Measurements from ENCODE around the gene DNAH6. TPM values are rescaled to one million over a fixed set of nuclear protein-coding genes. Genes with fewer than 3 reads are reported as not detected.
"Not testable (repeated sequence)": the region's sequence is repeated elsewhere in the genome, so short reads cannot be mapped to it uniquely, and the experiment has no call there.

Gene DNAH6
- total RNA-seq, 1 experiment from 2014 or later = not detected

GRCh38 chr2:84735389-84735788 is 219.1 kb downstream of the DNAH6 start:
- DNase-seq (ENCODE audit: low read depth) = no peak

- peak; percentile 42 for DNase-seq (ENCODE audit: low read depth)
Measured at GRCh38 chr2:84741182-84741822, 225.0 kb downstream of the DNAH6 start.

- no peak for DNase-seq (ENCODE audit: low read depth)
Measured at GRCh38 chr2:84748341-84748740, 232.0 kb downstream of the DNAH6 start.

- no peak for DNase-seq (ENCODE audit: low read depth)
Measured at GRCh38 chr2:84749442-84749841, 233.1 kb downstream of the DNAH6 start.

DNA sequence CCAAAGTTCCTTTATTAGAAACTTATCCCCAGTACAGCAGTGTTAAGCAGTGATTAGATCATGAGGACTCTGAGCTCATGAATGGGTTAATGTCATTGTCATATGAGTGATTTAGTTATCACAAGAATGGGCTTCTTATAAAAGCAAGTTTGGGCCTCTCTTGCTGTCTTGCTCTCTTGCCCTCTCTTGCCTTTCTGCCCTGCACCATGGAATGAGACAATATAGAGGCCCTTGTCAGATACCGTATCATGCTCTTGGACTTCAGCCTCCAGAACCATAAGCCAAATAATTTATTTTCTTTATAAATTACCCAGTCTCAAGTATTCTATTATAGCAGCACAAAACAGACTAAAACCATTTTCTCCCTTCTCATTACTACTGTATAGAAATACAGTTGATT is 238.8 kb downstream of the DNAH6 start:
- DNase-seq (ENCODE audit: low read depth) = no peak

DNA sequence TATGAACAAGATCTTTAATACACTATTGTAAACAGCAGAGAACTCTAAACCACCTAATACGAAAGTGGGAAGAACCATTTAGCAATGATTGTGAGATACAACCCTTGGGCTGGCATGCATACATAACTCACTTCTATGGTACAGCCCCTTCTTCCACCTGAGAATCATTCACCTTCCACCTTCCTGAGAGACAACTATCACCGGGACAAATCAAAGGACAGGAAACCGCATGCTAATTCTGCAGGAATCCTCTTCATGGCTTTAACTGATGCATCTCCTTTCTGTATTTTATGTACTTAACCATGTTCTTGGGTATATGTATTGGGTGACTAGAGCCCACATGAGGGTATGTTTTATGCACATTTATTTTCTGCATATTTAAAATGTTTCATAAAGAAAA is 241.3 kb downstream of the DNAH6 start:
- DNase-seq (ENCODE audit: low read depth) = no peak

GRCh38 chr2:84766791-84767190 is 250.5 kb downstream of the DNAH6 start:
- DNase-seq (ENCODE audit: low read depth) = no peak

DNA sequence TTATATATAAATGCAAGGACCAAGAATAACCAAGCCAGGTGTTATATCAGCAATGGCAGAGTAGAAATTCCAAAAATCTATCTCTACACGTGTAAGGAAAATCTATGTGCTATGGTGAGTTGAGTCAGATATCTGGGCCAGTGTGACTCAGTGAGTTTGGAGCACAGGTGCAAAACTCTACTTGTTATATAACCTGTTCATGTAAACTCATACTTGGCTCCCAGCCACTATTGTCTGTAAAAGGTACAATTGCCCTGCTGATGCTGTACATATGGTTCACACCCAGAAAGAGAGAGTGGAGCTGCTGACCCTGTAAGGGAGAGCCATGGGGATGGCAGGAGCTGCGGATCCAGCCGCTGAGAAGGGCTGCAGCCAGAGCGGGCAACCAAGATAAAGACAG is 252.5 kb downstream of the DNAH6 start:
- no peak for DNase-seq (ENCODE audit: low read depth)

GRCh38 chr2:84770280-84770679 is 254.0 kb downstream of the DNAH6 start:
- DNase-seq (ENCODE audit: low read depth) = no peak

- no peak for DNase-seq (ENCODE audit: low read depth)
Measured at GRCh38 chr2:84771251-84771650, 255.0 kb downstream of the DNAH6 start.

DNA sequence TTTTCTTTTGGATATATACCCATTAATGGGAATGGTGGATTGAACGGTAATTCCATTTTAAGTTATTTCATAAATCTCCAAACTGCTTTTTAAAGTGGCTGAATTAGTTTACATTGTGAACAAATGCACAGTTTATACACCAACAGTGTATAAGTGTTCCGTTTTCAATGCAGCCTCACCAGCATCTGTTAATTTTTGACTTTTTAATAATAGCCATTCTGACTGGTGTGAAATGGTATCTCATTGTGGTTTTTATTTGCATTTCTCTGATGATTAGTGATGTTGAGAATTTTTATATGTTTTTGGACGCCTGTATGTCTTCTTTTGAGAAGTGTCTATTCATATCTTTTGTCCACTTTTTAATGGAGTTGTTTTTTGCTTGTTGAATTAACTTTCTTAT is 257.3 kb downstream of the DNAH6 start:
- DNase-seq (ENCODE audit: low read depth) = not testable (repeated sequence)

DNA sequence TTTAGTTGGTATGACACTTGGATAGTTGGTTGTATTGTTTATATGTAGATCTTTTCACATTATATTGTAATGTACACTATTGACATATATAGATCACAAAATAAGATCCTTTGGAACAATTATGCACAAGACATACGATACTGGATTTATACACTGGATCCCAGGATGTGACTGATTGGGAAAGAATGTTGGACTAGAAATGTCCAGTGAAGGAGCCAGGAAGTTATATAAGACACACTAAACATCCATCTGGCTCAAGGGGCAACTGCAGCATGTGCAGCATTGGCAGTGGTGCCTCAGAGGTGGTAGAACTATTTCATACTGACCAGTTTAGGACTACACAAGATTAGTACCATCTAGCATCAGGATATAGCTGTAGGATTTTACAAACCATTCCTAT is 259.7 kb downstream of the DNAH6 start:
- DNase-seq (ENCODE audit: low read depth) = peak; percentile 19

DNA sequence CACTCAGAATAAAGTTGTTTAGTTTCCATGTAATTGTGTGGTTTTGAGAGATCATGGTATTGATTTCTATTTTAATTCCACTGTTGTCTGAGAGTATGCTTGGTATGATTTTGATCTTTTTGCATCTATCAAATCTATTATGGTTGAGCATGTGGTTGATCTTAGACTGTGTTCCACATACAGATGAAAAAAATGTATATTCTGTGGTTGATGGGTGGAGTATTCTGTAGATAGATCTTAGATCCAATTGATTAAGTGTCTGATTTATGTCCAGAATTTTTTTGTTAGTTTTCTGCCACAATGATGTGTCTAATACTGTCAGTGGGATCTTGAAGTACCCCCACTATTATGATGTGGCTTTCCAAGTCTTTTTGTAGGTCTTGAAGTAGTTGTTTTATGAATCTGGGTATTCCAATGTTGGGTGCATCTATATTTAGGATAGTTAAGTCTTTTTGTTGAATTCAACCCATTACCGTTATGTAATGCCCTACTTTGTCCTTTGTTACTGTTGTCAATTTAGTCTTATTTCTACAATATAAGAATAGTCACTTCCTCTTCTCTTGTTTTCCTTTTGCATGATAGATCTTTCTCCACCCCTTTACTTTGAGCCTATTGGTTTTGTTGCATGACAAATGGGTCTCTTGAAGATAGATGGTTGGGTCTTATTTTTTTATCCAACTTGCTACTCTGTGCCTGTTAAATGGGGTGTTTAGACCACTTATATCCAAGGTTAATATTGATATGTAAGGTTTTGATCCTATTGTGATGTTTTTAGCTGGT is 262.8 kb downstream of the DNAH6 start:
- DNase-seq (ENCODE audit: low read depth) = no peak

DNA sequence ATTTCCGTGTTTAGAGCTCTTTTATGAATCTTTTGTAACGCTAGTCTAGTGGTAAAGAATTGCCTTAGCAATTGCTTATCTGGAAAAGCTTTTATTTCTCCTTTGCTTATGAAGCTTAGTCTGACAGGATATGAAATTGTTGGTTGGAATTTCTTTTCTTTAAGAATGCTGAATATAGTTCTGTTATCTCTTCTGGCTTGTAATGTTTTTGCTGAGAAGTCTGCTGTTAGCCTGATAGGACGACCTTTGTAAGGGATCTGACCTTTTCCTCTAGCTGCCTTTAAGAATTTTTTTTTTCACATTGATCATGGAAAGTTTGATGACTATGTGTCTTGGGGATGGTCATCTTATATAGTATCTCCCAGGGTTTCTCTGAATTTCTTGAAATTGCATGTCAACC is 263.5 kb downstream of the DNAH6 start:
- no peak for DNase-seq (ENCODE audit: low read depth)

DNA sequence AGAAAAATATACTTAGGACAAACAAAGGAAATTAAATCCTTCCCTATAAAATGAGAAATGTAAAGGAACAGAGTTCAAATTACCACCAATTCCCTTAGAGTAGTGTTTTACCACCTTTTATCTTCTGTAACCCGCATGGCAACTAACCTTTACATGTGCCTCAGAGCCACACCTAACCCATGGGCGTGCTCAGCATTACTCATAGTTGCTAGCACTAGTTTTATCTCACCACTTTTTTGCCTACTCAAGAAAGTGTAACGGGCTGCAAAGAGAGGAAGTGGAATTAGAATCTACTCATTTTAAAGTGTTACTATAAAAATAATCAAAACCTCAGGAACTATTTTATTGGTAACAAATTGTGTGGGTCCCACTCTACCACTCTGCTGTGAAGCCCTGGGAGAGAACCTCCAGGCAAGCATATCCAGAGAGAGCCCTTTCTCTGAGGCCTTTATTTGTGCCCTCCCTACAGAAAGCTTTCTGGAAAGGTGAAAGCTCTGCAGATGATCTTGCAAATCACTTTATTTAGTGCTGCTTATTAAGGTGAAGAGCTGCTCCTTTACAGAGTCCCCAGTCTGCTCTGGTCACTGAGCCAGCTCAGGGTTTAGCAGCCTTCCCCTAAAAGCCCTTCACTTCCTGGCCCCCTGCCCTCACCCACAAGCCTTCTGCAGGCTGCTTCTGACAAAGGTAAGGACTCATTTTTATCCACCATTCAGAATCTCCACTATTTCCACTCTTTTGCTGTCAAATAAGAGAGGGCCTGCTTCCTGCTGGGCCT is 265.8 kb downstream of the DNAH6 start:
- DNase-seq (ENCODE audit: low read depth) = no peak

DNA sequence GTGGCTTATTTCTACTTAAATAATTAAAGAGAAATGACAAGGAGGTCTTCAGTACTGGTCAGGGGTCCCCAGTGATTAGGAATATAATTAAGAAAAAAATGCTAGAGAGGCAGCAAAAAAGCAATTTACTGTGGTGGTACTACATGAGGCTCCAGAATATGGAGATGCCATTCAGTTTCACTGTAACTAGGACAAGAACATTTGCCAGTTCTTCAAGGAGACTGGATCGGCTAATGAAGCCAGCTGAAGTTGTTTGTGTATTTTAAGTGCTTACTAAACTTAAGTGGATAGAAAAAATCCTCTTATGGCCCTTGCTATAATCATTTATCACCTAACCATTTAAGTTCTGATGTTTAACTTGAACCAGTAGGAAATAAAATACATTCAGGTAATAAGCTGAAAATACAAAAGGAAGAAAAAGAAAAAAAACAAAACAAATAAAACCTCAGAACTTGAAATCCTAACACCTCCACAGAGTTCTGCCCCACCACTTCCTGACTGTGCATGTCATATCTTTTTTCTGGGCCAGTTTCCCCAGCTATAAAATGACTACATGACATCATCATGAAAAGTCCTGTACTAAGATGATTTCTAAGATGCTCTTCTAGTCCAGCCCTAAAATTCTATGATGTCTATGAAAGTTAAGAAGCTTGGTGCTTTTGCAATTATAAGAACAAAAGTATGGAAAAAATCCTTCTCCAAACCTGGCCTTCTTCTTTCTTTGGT is 266.6 kb downstream of the DNAH6 start:
- DNase-seq (ENCODE audit: low read depth) = no peak

DNA sequence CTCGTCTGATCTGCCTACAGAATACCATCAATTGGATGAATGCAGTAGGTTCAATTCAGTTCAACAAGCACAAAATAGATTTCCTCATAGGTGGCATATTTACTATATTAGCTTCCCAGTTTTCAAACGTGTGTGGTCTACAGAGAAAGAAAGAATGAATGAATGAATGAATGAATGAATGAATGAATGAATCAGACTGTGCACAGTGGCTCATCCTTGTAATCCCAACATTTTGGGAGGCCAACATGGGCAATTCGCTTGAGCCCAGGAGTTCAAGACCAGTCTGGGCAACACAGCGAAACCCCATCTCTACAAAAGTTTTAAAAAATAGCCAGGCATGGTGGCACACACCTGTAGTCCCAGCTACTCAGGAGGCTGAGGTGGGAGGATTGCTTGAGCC is 269.7 kb downstream of the DNAH6 start:
- no peak for DNase-seq (ENCODE audit: low read depth)

DNA sequence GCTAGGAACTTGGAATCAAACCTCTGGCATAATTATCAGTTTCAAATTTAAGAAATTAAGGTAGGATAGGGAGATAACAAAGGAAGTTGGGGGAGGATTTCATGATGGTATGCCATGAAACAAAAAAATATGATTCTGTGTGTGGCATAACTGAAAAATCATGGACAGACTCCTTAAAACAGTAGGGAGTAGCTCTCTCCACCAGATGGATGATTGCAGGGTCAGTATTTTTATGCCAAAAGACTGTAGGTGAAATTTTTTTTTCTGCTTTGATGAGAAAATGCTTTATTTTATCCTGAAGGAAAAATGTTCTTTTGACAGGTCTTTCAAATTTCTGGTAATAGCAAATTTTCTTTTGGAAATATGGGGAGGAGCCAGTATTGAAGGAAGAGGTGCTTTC is 270.3 kb downstream of the DNAH6 start:
- DNase-seq (ENCODE audit: low read depth) = no peak

- no peak for DNase-seq (ENCODE audit: low read depth)
Measured at GRCh38 chr2:84788027-84788426, 271.7 kb downstream of the DNAH6 start.

DNA sequence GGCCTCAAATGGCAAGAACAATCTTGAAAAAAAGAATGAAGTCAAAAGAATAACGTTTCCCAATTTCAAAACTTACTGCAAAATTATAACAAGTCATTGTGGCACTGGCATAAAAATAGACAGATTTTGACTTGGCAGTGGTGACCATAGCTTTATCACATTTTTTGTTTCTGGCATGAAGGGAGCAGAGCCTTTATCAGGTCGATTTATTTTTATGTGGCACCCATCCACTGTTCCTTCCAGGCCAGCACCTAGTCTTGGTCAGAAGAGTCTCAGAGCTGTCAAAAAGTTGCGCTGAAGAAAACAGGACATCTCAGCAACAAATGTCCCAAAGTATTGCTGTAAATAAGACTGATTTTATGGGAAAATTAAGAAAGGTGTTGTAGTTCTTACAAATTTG is 272.2 kb downstream of the DNAH6 start:
- no peak for DNase-seq (ENCODE audit: low read depth)

DNA sequence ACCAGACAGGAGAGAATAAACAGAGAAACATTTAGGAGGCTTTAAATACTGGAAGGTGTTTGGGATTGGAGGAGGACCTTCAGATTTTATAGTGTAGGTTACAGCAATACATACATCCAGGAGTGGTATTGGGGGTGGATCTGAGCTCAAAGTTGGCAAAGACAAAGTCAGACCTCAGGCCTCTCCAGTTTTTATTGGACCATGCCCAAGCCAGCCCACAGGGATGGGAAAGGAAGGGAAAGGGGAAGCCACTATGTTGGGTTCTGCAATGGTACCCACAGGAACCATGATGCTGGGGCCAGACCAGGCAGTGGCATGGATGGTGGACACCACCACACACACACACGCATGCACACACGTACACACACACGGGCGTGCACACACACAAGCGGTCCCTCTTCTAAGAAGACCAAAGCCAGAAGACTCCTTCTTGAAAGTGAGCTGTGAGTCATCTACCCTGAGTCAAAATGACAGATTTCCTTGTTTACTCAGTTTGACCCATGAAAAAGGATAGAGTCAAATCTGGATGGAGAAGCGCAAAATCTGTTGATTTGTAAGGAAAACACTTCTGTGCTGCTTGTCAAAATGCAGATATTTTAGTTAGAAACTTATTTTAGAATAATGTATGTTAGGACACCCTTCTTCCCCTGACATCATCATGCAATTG is 276.7 kb downstream of the DNAH6 start:
- no peak for DNase-seq (ENCODE audit: low read depth)
